ENCODE results near the gene IFI6. TPM values are rescaled to one million over a fixed set of nuclear protein-coding genes. Genes with fewer than 3 reads are reported as not detected.
"Not testable (repeated sequence)": the region's sequence is repeated elsewhere in the genome, so short reads cannot be mapped to it uniquely, and the experiment has no call there.

The IFI6 gene
- total RNA-seq, 1 donor, result 497 TPM

DNA sequence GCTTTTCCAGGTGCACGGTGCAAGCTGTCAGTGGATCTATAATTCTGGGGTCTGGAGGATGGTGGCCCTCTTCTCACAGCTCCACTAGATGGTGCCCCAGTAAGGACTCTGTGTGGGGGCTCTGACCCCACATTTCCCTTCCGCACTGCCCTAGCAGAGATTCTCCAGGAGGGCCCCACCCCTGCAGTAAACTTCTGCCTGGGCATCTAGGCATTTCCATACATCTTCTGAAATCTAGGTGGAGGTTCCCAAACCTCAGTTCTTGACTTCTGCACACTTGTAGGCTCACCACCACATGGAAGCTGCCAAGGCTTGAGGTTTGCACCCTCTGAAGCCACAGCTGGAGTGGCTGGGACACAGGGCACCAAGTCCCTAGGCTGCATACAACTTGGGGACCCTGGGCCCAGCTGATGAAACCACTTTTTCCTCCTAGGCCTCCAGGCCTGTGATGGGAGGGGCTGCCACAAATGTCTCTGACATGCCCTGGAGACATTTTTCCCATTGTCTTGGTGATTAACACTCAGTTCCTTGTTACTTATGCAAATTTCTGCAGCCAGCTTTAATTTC, 8.3 kb upstream of the IFI6 start:
- H3K79me2 ChIP-seq (ENCODE audit: insufficient read depth, low read length); H3K27me3 ChIP-seq (ENCODE audit: insufficient read depth, low read length); H3K9me3 ChIP-seq (ENCODE audit: low read depth, low read length); H3K4me3 ChIP-seq (ENCODE audit: insufficient read depth, low read length); H3K4me2 ChIP-seq (ENCODE audit: insufficient read depth, low read length); DNase-seq (ENCODE audit: insufficient read length, low spot score, missing footprints); H2AFZ ChIP-seq (ENCODE audit: low read length); H4K20me1 ChIP-seq (ENCODE audit: insufficient read depth, low read length); H3K27ac ChIP-seq (ENCODE audit: low read depth, low read length); H3K36me3 ChIP-seq (ENCODE audit: insufficient read depth, low read length); H3K4me1 ChIP-seq (ENCODE audit: insufficient read depth, low read length): not testable (repeated sequence)

- Histone ChIP-seq H3K27ac (ENCODE audit: low read depth, low read length) (no peak overlapping the region), H3K27me3 (ENCODE audit: insufficient read depth, low read length) (peaks cover 3% of the 10 kb centered on the region), H4K20me1 (ENCODE audit: insufficient read depth, low read length) (no peaks in the 10 kb centered on the region), H3K4me2 (ENCODE audit: insufficient read depth, low read length) (no peak overlapping the region), H3K4me1 (ENCODE audit: insufficient read depth, low read length) (no peaks in the 10 kb centered on the region), H3K4me3 (ENCODE audit: insufficient read depth, low read length) (no peak overlapping the region), H3K36me3 (ENCODE audit: insufficient read depth, low read length) (no peaks in the 10 kb centered on the region), H2AFZ (ENCODE audit: low read length) (no peak overlapping the region), H3K79me2 (ENCODE audit: insufficient read depth, low read length) (no peaks in the 10 kb centered on the region), H3K9me3 (ENCODE audit: low read depth, low read length) (peaks cover 2% of the 10 kb centered on the region)
- TF ChIP-seq CTCF (IDR thresholded peaks at IDR 0.05; ENCODE audit: extremely low read depth, low read depth, low read length), result no peak
- no peak for DNase-seq (ENCODE audit: insufficient read length, low spot score, missing footprints)
Measured at GRCh38 chr1:27678747-27679146, 6.8 kb upstream of the IFI6 start.

DNA sequence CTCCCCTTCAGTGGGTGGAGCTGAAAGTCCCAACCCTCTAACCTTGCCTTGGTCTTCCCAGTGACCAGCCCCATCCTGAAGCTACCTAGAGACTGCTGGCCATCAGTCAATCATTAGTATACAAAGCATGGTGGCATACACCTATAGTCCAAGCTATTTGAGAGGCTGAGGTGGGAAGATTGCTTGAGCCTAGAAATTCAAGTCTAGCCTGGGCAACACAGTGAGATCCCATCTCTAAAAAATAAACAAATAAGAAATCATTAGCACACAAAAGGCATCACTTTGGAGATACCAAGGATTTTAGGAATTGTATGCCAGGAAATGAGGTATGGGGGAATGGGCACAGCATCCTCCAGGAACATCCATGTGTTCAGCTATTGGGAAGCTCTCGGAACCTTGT, 4.4 kb upstream of the IFI6 start:
- H3K9me3 ChIP-seq (ENCODE audit: low read depth, low read length), result peaks cover 2% of the 10 kb centered on the region
- no peaks in the 10 kb centered on the region for H4K20me1 ChIP-seq (ENCODE audit: insufficient read depth, low read length)
- no peaks in the 10 kb centered on the region for H3K36me3 ChIP-seq (ENCODE audit: insufficient read depth, low read length)
- no peak overlapping the region for H3K4me3 ChIP-seq (ENCODE audit: insufficient read depth, low read length)
- no peak overlapping the region for H3K4me2 ChIP-seq (ENCODE audit: insufficient read depth, low read length)
- no peak for TF ChIP-seq CTCF (IDR thresholded peaks at IDR 0.05; ENCODE audit: extremely low read depth, low read depth, low read length)
- no peak overlapping the region for H3K27ac ChIP-seq (ENCODE audit: low read depth, low read length)
- peaks cover 14% of the 10 kb centered on the region for H3K4me1 ChIP-seq (ENCODE audit: insufficient read depth, low read length)
- DNase-seq (ENCODE audit: insufficient read length, low spot score, missing footprints), result no peak
- no peaks in the 10 kb centered on the region for H3K79me2 ChIP-seq (ENCODE audit: insufficient read depth, low read length)
- H3K27me3 ChIP-seq (ENCODE audit: insufficient read depth, low read length), result no peaks in the 10 kb centered on the region
- H2AFZ ChIP-seq (ENCODE audit: low read length), result no peak overlapping the region

DNA sequence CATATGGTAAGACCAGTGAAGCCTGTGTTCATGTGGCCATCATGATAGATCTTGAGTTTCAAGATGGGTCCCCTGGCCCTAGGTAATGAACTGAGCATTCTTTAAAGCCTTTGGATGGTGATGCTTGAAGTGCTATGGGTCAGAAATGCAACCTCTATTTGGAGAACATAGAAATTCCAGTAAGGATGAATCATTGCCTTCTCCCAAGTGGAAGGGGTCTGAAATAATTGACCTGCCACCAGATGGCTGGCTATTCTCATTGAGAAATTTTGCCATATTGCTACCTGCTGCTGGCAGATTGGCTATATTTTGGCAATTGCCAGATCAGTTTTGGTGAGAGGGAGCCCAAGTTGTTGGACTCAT, 739 bp upstream of the IFI6 start:
- TF ChIP-seq CTCF (IDR thresholded peaks at IDR 0.05; ENCODE audit: extremely low read depth, low read depth, low read length), result no peak
- Histone ChIP-seq H3K4me1 (ENCODE audit: insufficient read depth, low read length) (peaks cover 19% of the 10 kb centered on the region), H3K9me3 (ENCODE audit: low read depth, low read length) (no peaks in the 10 kb centered on the region), H4K20me1 (ENCODE audit: insufficient read depth, low read length) (no peaks in the 10 kb centered on the region), H3K27ac (ENCODE audit: low read depth, low read length) (peak overlapping the region; percentile 70), H3K4me2 (ENCODE audit: insufficient read depth, low read length) (peak overlapping the region; percentile 95), H3K4me3 (ENCODE audit: insufficient read depth, low read length) (peak overlapping the region; percentile 72), H3K36me3 (ENCODE audit: insufficient read depth, low read length) (no peaks in the 10 kb centered on the region), H2AFZ (ENCODE audit: low read length) (peak overlapping the region; percentile 92), H3K27me3 (ENCODE audit: insufficient read depth, low read length) (no peaks in the 10 kb centered on the region), H3K79me2 (ENCODE audit: insufficient read depth, low read length) (no peaks in the 10 kb centered on the region)
- peak; percentile 89 for DNase-seq (ENCODE audit: insufficient read length, low spot score, missing footprints)

All from osteoblast (primary cell).